ENCODE data around the gene FOXP1. TPM values are rescaled to one million over a fixed set of nuclear protein-coding genes. Genes with fewer than 3 reads are reported as not detected.

FOXP1 gene
- total RNA-seq, 2 experiments from 2014 or later: 144 to 152 TPM

GRCh38 chr3:71514621-71515020, 68.9 kb downstream of the FOXP1 start:
- POLR2A ChIA-PET: no interaction called here
- CTCF ChIA-PET: interaction anchor here (0.8 kb wide), 1 partner anchor 283 kb away, joined by 3 read pairs; no protein-coding TSS in a partner anchor

GRCh38 chr3:71513515-71513914, 70.0 kb downstream of the FOXP1 start:
- ChIA-PET CTCF (no interaction called here), POLR2A (no interaction called here)

- ChIA-PET CTCF (no interaction called here), POLR2A (no interaction called here)
These were observed 70.4 kb downstream of the FOXP1 start for GRCh38 chr3:71513081-71513480.

- POLR2A ChIA-PET: no interaction called here
- CTCF ChIA-PET: no interaction called here
These were observed 71.0 kb downstream of the FOXP1 start for GRCh38 chr3:71512544-71512943.

GRCh38 chr3:71512000-71512399, 71.5 kb downstream of the FOXP1 start:
- ChIA-PET CTCF (interaction anchor here (1.2 kb wide), 1 partner anchor 109 kb away, joined by 4 read pairs; no protein-coding TSS in a partner anchor), POLR2A (interaction anchor here (0.6 kb wide), 1 partner anchor 503 kb away, joined by 5 read pairs; no protein-coding TSS in a partner anchor)

- CTCF ChIA-PET: interaction anchor here (1.2 kb wide), 1 partner anchor 109 kb away, joined by 4 read pairs; no protein-coding TSS in a partner anchor
These were observed 72.1 kb downstream of the FOXP1 start for GRCh38 chr3:71511446-71511845.

GRCh38 chr3:71511037-71511436, 72.5 kb downstream of the FOXP1 start:
- POLR2A ChIA-PET: no interaction called here
- CTCF ChIA-PET: interaction anchor here (1.2 kb wide), 1 partner anchor 108 kb away, joined by 4 read pairs; no protein-coding TSS in a partner anchor

More at GRCh38 chr3:71511446-71511845, 72.1 kb downstream of the FOXP1 start:
- POLR2A ChIA-PET: interaction anchor here (0.6 kb wide), 1 partner anchor 502 kb away, joined by 5 read pairs; no protein-coding TSS in a partner anchor

- ChIA-PET POLR2A (no interaction called here), CTCF (no interaction called here)
These were observed 73.0 kb downstream of the FOXP1 start for GRCh38 chr3:71510510-71510909.

- ChIA-PET POLR2A (no interaction called here), CTCF (interaction anchor here (0.5 kb wide), 1 partner anchor 30 kb away, joined by 3 read pairs; no protein-coding TSS in a partner anchor)
These were observed 74.5 kb downstream of the FOXP1 start for GRCh38 chr3:71509066-71509465.

- ChIA-PET POLR2A (interaction anchor here (0.5 kb wide), 1 partner anchor 9 kb away, joined by 3 read pairs; no protein-coding TSS in a partner anchor), CTCF (no interaction called here)
These were observed 77.7 kb downstream of the FOXP1 start for GRCh38 chr3:71505767-71506350.

GRCh38 chr3:71504250-71505036, 79.1 kb downstream of the FOXP1 start:
- ChIA-PET POLR2A (no interaction called here), CTCF (no interaction called here)

- POLR2A ChIA-PET: interaction anchor here (0.7 kb wide), 1 partner anchor 440 kb away, joined by 5 read pairs; no protein-coding TSS in a partner anchor
- CTCF ChIA-PET: no interaction called here
These were observed 79.8 kb downstream of the FOXP1 start for GRCh38 chr3:71503525-71504249.

- POLR2A ChIA-PET: no interaction called here
- CTCF ChIA-PET: no interaction called here
These were observed 81.4 kb downstream of the FOXP1 start for GRCh38 chr3:71502066-71502625.

- ChIA-PET CTCF (no interaction called here), POLR2A (no interaction called here)
These were observed 82.8 kb downstream of the FOXP1 start for GRCh38 chr3:71500696-71501095.

GRCh38 chr3:71499227-71499876, 84.2 kb downstream of the FOXP1 start:
- CTCF ChIA-PET: interaction anchor here (1.5 kb wide), 1 partner anchor 53 kb away, joined by 3 read pairs; no protein-coding TSS in a partner anchor
- POLR2A ChIA-PET: no interaction called here

GRCh38 chr3:71498543-71498942, 85.0 kb downstream of the FOXP1 start:
- CTCF ChIA-PET: interaction anchor here (1.3 to 1.5 kb wide), 2 partner anchors 22 to 52 kb away, joined by 3 read pairs; no protein-coding TSS in a partner anchor
- POLR2A ChIA-PET: no interaction called here

GRCh38 chr3:71497971-71498444, 85.5 kb downstream of the FOXP1 start:
- POLR2A ChIA-PET: no interaction called here
- CTCF ChIA-PET: interaction anchor here (1.3 kb wide), 1 partner anchor 21 kb away, joined by 3 read pairs; no protein-coding TSS in a partner anchor

GRCh38 chr3:71497367-71497897, 86.1 kb downstream of the FOXP1 start:
- ChIA-PET CTCF (interaction anchor here (1.3 kb wide), 1 partner anchor 20 kb away, joined by 3 read pairs; no protein-coding TSS in a partner anchor), POLR2A (interaction anchor here (0.6 to 0.7 kb wide), 2 partner anchors 9 to 85 kb away, joined by 3 read pairs; no protein-coding TSS in a partner anchor)

All from activated CD8-positive, alpha-beta memory T cell treated with anti-CD3 and anti-CD28 coated beads for 36 hours (primary cell).